Ecto neural progenitor cell (in vitro differentiated cells): ENCODE data around the gene SUPT5H.
A peak's percentile ranks its signal among the peaks of the same experiment; 100 is the strongest.

Experiments
- DNase-seq: peaks from one replicate; pipeline ENCODE4 v3.0.0-alpha.2; 2018; ENCODE audit warnings: low spot score

Gene SUPT5H

DNA sequence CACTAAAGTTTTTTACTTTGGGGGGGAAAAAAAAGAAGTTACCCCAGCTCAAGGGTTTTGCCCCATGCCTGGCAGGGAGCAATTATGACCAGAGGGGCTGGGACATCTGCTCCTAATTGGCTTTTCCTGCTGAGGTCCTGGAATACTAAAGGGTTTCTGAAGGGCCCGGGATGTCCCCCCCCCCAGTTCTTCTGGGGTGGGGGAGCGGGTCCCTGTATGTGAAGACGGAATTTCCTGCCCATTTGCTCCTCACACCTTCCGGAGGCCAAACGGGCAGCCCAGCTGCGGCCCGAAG lies 52.3 kb downstream of the SUPT5H start:
- DNase-seq, result no peak

DNA sequence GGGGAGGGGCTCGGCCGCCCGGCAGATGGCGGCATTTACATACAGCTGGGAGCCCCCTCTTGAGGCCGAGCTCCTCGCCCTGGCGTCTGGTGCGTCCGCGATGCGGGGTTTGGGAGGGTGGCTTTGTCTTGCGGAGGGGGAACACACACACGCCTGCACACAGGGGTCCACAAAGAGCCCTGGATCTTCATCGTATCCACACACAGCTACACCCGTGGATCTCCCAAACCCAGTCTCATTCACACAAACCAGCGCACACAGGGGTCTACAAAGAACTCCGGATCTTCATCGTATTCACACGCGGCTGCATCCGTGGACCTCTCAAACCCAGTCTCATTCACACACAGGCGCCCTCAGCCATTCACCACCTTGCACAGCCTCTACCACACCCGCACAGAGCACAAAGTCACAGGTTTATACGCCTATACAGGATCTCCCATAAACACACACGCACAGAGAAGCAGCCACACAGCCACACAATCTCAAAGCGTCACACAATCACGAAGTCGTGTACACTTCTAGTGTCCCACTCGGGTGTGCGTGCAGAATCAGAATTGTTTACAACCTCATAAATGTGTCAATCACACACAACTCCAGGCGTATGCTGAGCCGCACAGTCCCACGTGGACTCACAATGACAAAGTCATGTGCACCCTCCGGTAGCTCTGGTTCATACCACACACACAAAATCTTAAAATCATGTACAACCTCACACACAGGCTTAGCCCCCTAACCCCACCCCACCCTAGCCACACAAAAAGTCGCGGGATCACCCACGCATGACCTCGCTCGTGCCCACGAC lies 52.8 kb downstream of the SUPT5H start:
- DNase-seq, result peak; percentile 84

DNA sequence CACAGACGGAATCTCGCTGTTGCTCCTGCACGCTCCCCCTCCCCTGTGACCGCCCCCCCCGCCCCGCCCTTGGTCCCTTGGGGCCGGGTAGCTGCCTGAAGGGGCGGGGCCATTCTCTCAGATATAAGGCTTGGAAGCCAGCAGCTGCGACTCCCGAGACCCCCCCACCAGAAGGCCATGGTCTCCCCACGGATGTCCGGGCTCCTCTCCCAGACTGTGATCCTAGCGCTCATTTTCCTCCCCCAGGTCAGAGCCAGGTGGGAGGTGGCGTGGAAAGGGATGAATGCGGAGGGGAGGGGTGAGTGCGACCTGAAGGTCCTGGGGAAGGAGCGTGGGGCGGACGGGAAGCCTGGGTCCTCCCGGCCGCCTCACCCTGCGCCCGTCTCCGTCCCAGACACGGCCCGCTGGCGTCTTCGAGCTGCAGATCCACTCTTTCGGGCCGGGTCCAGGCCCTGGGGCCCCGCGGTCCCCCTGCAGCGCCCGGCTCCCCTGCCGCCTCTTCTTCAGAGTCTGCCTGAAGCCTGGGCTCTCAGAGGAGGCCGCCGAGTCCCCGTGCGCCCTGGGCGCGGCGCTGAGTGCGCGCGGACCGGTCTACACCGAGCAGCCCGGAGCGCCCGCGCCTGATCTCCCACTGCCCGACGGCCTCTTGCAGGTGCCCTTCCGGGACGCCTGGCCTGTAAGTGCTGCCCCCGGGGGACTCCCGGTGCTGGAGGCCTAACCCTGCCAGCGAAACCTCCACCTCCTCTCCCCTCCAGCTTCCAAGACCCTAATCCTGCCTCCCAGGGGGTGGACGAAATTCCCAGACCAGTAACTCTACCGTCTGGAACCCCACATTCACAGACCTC lies 53.6 kb downstream of the SUPT5H start, which contains the start of gene DLL3:
DLL3 (plus strand) TSS at position 150 of the 845 bp plus-strand sequence; CDS start at position 178, 28 bp downstream.
- DNase-seq, result peak; percentile 67

DNA sequence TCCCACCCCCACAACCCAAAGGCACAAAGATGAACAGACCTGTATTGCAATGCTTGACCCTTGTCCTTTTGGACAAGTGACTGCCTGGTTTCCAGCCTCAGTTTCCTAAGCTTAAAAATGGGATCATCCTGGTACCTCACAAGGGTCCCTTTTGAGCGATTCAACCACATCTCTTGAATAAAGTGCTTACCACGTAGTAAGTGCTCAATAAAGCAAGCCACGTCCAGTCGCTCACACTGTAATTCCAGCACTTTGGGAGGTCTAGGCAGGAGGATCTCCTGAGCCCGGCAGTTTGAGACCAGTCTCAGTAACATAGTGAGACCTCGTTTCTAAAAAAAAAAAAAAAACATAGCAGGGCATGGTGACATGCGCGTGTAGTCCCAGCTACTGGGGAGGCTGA lies 54.5 kb downstream of the SUPT5H start:
- no peak for DNase-seq

DNA sequence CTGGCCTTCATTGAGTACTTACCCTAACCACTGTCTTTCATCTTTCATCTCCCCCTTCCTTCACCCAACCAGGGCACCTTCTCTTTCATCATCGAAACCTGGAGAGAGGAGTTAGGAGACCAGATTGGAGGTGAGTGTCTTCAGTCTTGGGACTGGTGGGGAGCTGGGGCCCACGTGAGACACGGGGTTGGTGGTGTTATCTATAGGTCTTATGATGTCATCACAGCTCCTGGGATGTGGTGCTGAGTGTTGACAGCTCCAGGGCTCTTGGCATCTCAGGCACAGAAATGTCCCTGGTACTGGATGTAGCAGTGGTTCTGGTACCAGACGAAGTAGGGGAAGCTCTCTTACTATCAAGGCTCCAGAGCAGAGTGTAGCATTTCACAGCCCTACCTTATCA lies 55.2 kb downstream of the SUPT5H start:
- no peak for DNase-seq

DNA sequence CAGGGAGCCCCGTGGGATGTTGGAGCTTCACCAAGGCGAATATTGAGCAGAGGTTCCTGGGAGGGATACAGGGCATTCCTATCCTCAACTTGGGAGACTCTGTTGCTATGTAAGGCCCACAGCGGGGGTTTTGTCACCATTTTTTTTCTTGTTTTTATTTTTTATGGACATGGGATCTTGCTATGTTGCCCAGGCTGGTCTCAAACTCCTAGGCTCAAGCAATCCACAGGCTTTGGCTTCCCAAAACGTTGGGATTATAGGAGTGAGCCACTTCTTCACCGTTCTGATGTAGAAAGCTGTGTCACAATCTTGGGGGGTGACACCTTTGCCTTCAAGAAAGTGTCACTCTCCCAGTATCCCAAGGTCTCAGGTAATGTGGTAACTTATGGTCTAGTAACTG lies 56.0 kb downstream of the SUPT5H start:
- DNase-seq, result no peak

DNA sequence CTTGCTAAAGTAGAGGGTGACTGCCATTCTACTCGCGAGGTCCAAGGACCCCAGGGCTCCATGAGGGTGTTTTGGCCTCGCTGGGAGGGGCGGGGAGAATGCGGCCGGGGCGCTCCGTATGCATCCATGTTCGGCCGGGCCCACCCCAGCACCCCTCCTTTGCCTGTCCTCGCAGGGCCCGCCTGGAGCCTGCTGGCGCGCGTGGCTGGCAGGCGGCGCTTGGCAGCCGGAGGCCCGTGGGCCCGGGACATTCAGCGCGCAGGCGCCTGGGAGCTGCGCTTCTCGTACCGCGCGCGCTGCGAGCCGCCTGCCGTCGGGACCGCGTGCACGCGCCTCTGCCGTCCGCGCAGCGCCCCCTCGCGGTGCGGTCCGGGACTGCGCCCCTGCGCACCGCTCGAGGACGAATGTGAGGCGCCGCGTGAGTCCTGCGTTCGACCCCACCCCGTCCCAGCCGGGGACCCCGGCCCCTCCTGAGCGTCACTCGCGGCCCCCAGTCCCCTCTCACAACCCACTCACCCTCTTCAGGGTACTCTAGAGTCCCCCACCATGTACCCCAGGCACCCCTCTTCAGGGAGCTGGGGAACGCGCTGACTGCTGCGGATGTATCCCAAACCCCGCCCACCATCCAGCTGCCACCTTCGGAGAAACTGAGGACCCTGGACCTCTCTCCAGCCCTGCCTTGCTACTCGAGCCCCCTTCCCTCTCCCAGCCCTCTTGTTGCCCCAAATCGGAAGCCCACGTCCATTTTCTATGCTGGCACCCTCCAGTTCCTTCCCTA lies 57.4 kb downstream of the SUPT5H start:
- DNase-seq, result peak; percentile 82

DNA sequence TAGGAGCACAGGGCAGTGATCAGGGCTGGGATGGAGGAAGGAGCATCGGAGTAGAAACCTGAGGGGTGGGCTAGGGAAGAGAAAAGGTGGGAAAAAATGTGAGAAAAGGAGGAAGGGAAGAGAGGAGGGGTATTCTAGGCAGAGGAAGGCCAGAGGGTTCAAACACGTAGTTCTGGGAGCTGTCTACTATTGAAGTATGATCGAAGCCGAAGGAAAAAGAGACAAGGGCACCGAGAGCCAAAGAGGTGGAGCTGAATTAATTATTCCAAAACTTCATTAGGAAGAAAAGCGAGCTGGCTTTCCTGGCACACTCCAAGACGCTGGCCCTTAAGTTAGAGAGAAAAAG lies 61.2 kb downstream of the SUPT5H start:
- no peak for DNase-seq

DNA sequence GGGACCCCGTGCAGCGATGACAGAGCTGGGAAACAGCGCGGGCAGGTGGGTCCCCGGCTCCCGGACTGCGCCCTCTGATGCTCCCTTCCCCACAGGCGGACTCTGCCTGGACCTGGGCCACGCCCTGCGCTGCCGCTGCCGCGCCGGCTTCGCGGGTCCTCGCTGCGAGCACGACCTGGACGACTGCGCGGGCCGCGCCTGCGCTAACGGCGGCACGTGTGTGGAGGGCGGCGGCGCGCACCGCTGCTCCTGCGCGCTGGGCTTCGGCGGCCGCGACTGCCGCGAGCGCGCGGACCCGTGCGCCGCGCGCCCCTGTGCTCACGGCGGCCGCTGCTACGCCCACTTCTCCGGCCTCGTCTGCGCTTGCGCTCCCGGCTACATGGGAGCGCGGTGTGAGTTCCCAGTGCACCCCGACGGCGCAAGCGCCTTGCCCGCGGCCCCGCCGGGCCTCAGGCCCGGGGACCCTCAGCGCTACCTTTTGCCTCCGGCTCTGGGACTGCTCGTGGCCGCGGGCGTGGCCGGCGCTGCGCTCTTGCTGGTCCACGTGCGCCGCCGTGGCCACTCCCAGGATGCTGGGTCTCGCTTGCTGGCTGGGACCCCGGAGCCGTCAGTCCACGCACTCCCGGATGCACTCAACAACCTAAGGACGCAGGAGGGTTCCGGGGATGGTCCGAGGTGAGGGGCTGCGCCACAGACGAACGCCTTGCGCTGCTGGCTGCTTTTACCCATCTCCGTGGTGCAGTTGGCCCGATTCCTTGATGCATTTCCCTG lies 61.7 kb downstream of the SUPT5H start:
- peak; percentile 81 for DNase-seq

DNA sequence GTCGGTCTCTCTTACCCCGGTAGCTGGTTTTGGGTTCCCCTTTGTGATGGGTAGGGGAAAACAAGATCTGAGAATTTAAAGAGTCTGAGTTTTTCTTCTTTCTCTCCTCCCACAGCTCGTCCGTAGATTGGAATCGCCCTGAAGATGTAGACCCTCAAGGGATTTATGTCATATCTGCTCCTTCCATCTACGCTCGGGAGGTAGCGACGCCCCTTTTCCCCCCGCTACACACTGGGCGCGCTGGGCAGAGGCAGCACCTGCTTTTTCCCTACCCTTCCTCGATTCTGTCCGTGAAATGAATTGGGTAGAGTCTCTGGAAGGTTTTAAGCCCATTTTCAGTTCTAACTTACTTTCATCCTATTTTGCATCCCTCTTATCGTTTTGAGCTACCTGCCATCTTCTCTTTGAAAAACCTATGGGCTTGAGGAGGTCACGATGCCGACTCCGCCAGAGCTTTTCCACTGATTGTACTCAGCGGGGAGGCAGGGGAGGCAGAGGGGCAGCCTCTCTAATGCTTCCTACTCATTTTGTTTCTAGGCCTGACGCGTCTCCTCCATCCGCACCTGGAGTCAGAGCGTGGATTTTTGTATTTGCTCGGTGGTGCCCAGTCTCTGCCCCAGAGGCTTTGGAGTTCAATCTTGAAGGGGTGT lies 62.5 kb downstream of the SUPT5H start:
- no peak for DNase-seq

DNA sequence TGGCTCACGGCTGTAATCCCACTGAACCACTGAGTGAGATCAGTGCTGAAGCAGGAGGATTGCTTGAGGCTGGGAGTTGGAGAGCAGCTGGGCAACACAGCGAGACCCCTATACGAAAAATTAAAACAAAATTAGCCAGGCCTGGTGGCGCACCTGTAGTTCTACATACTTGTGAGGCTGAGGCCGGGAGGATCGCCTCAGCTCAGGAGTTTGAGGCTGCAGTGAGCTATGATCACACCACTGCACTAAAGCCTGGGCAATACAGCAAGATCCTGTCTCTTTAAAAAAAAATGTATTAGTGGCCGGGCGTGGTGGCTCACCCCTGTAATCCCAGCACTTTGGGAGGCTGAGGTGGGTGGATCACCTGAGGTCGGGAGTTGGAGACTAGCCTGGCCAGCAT lies 63.2 kb downstream of the SUPT5H start:
- DNase-seq, result no peak

DNA sequence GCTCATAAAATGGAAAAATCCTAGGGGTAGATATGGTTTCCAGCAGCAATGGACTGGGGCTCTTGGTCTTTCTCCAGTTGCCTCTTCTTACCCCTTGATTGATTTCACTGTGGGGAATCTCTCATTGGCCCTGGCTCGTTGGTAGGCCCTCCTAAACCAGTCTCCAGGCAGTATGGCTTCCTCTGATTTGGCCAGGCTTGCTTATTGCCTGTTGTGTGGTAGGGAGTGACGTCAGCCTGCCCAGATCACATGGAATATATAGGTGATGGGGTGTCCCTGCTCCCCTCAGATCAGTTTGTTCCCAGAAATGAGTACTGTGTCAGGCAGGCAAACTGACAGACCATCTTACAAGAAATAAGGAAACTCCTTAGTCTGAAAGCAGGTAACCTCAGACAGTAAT lies 63.9 kb downstream of the SUPT5H start:
- no peak for DNase-seq

DNA sequence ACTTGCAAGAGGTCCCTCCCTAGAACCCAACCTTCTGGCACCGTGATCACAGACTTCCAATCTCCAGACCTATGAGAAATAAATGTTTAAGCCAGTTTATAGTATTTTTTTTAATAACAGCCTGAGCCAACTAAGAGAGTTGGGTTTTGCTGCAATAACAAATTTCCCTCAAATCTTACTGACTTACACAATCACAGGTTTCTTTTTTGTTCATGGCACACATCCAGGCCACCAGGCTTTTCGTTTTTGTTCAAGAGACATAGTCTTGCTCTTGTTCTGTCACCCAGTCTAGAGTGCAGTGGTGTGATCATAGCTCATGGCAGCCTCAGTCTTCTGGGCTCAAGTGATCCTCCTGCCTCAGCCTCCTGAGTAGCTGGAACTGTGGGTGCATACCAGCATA lies 67.6 kb downstream of the SUPT5H start:
- no peak for DNase-seq

DNA sequence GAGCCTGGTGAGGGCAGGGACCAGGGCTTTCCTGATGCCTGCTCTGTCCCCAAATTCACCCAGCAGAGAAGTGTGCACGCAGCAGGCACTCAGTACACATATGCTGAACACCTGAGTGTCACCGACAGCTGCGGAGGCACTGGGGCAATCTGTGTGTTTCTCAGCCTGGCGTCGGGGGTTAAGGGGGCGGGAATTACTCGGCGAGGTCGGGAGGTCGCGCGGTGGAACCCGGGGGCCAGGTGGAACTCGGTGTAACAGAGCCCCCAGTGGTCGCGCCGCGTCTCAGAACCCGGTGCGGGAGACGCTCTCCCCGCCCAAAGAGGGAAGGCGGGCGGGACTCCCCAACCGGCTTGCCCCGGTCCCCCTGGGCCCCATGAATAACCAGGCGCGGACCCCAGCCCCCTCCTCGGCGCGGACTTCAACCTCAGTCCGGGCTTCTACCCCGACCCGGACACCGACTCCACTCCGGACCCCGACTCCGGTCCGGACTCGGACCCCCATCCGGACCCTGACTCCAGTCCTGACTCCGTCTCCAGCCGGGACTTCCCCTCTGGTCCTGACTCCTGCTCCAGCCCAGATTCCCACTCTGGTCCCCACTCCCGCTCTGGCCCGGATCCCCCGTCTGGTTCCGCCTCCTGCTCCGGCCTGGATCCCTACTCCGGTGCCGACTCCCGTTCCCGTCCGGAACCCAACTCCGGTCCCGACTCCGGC lies 69.6 kb downstream of the SUPT5H start, which contains the start of gene SELENOV:
SELENOV (plus strand) TSS at position 300 of the 711 bp plus-strand sequence; CDS start at position 374, 74 bp downstream.
- DNase-seq, result peak; percentile 84

DNA sequence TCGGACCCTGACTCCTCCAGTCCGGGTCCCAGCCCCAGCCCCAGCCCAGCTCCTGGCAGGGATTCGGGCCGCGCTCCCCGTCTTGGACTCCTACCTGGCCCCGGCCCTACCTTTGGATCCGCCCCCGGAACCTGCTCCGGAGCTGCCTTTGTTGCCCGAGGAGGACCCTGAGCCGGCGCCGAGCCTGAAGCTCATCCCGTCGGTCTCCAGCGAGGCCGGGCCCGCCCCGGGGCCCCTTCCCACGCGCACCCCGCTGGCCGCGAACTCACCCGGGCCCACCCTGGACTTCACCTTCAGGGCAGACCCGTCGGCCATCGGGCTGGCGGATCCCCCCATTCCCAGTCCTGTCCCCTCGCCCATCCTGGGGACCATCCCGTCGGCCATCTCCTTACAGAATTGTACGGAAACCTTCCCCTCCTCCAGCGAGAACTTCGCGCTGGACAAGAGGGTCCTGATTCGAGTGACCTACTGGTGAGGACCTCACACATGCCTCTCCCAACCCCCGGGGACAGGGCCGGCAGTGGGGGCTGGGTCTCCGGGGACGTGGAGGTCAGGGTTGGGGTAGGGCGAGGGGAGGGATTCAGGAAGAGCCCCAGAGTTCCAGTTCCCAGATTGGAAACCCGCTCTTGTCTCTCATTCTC lies 70.3 kb downstream of the SUPT5H start:
- DNase-seq, result no peak

DNA sequence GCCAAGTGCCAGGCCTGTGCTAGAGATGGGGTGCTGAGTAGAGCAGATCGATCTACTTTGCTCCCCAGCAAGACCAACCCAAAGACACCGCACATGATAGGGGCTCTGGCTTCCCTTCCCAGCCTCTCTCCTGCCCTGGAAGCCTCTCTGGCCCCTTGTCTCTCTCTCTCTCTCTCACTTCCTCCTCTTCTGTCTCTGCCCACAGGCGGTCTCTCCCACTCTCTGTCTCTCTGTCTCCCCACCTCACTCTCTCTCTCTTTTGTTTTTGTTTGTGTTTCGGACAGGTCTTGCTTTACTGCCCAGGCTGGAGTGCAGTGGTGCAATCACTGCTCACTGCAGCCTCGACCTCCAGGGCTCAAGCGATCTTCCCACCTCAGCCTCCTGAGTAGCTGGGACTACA lies 70.9 kb downstream of the SUPT5H start:
- DNase-seq, result no peak

DNA sequence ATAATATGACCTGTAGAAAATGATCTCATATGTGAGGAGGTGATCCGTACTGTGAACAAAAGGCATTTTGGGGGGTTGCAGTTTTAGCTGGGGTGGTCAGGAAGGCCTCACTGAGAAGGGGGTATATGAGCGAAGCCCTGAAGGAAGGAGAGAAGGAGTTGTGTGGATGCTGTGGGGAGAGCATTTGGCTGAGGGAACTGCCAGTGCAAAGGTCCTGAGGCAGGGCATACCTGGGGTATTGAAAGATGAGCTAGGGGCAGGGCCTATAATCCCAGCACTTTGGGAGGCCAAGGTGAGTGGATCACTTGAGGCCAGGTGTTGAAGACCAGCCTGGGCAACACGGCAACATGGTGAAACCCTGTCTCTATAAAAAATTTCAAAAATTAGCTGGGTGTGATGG lies 72.0 kb downstream of the SUPT5H start:
- DNase-seq, result no peak

DNA sequence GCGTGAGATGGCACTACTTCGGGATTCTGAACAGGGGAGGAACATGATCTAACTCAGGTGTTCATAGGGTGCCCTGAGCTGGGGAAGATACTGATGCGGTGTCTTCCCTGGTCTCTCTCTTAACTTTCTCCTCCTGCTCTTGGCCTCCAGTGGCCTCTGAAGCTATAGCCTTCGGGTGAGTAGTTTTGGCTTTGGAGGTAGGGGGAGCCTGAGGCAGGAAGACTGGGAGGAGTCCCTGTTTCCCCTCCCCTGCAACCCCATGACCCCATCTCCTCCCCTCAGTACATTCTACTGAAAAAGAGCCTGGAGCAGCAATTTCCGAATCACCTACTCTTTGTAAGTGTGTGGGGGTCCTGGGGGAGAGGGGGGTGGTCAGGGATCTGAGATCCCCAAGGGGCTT lies 73.1 kb downstream of the SUPT5H start:
- no peak for DNase-seq

DNA sequence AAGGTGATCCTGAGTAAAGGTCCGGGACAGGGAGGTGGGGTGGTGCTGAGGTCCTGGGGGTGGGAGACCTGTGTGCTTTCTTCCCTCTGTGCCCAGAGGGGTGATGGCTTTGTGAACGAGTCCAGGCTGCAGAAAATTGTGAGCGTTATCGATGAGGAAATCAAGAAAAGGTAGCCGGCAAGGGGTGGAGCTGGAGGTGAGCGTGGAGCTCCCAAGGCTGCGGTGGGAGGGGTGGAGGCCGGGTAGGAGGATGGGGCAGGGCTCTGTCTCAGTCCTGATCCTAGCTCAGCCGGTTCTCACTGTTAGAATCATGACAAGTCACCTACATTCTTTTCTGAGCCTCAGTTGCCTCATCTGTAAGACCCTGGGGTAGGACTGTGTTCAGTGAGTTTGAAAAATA lies 73.6 kb downstream of the SUPT5H start:
- no peak for DNase-seq
